Neuronal stem cell (in vitro differentiated cells): ENCODE data around the gene SLC12A7.

ENCODE experiments used
- DNase-seq: peaks from one replicate; pipeline ENCODE4 v3.0.0-alpha.2; 2013; ENCODE audit warnings: low spot score
- H2AFZ ChIP-seq: one replicate; pipeline ENCODE4 v1.6.1; 2013; ENCODE audit warnings: mild to moderate bottlenecking, low read length, inconsistent platforms
- H2AK5ac ChIP-seq: 2 replicates; pipeline ENCODE4 v1.6.1; 2013; ENCODE audit warnings: low read depth, mild to moderate bottlenecking, inconsistent platforms, low read length, moderate library complexity, mixed read lengths
- H2BK120ac ChIP-seq: 2 replicates; pipeline ENCODE4 v1.6.1; 2013; ENCODE audit warnings: low read depth, mild to moderate bottlenecking, inconsistent platforms, low read length, moderate library complexity, mixed read lengths
- H2BK12ac ChIP-seq: one replicate; pipeline ENCODE4 v1.6.1; 2013; ENCODE audit warnings: low read length, inconsistent platforms
- H2BK15ac ChIP-seq: 2 replicates; pipeline ENCODE4 v1.6.1; 2013; ENCODE audit warnings: mild to moderate bottlenecking, low read length, inconsistent platforms, mixed read lengths
- H2BK5ac ChIP-seq: one replicate; pipeline ENCODE4 v1.6.1; 2013; ENCODE audit warnings: inconsistent platforms, mild to moderate bottlenecking, low read length, moderate library complexity
- H3K14ac ChIP-seq: one replicate; pipeline ENCODE4 v1.6.1; 2013; ENCODE audit warnings: low read length, inconsistent platforms
- H3K18ac ChIP-seq: 2 replicates; pipeline ENCODE4 v1.6.1; 2013; ENCODE audit warnings: low read length, inconsistent platforms
- H3K23ac ChIP-seq: 2 replicates; pipeline ENCODE4 v1.6.1; 2013; ENCODE audit warnings: low read depth, mild to moderate bottlenecking, mixed read lengths, low read length, inconsistent platforms; ENCODE audit not compliant: poor library complexity
- H3K27ac ChIP-seq: replicated peaks from 3 replicates; pipeline ENCODE4 v1.5.1; 2013; ENCODE audit warnings: low read length, inconsistent platforms
- H3K27me3 ChIP-seq, 3 experiments: 2 replicates each; pipeline ENCODE4 v1.6.1; 2013; ENCODE audit warnings: low read length in 3 of 3, mild to moderate bottlenecking in 2 of 3, inconsistent platforms in 1 of 3, low read depth in 1 of 3, mixed read lengths in 1 of 3, moderate library complexity in 1 of 3; ENCODE audit not compliant: control insufficient read depth in 3 of 3, insufficient read depth in 3 of 3
- H3K36me3 ChIP-seq, 2 donors: replicated peaks in 1 of 2; 2 replicates each; pipeline ENCODE4 v1.6.1; 2013; ENCODE audit warnings: low read length in 2 of 2; ENCODE audit not compliant: control insufficient read depth in 2 of 2, insufficient read depth in 2 of 2
- H3K4ac ChIP-seq: 2 replicates; pipeline ENCODE4 v1.6.1; 2013; ENCODE audit warnings: inconsistent platforms, mild to moderate bottlenecking, low read length, moderate library complexity
- H3K4me1 ChIP-seq, 2 donors: 1 replicate in 1 of 2; 2 replicates in 1 of 2; pipeline ENCODE4 v1.6.1; 2013; ENCODE audit warnings: low read length in 2 of 2, low read depth in 1 of 2; ENCODE audit not compliant: control insufficient read depth in 2 of 2, insufficient read depth in 1 of 2
- H3K4me2 ChIP-seq: one replicate; pipeline ENCODE4 v1.6.1; 2013; ENCODE audit warnings: mild to moderate bottlenecking, low read length, inconsistent platforms; ENCODE audit not compliant: insufficient read depth, poor library complexity, severe bottlenecking
- H3K4me3 ChIP-seq, 2 donors: 2 replicates each; pipeline ENCODE4 v1.5.1; 2013; ENCODE audit warnings: low read length in 2 of 2, mild to moderate bottlenecking in 2 of 2, inconsistent platforms in 1 of 2, moderate library complexity in 1 of 2
- H3K79me1 ChIP-seq: one replicate; pipeline ENCODE4 v1.6.1; 2013; ENCODE audit warnings: low read depth, mild to moderate bottlenecking, inconsistent platforms, low read length, moderate library complexity
- H3K9ac ChIP-seq: one replicate; pipeline ENCODE4 v1.6.1; 2013; ENCODE audit warnings: mild to moderate bottlenecking, low read depth, low read length, inconsistent platforms; ENCODE audit not compliant: poor library complexity
- H3K9me3 ChIP-seq, 2 donors: replicated peaks in 1 of 2; 2 replicates each; pipeline versions ENCODE3 to v1.6.1; 2013; ENCODE audit warnings: low read length in 2 of 2, mild to moderate bottlenecking in 2 of 2, inconsistent platforms in 1 of 2, low read depth in 1 of 2, mixed read lengths in 1 of 2, moderate library complexity in 1 of 2; ENCODE audit not compliant: control insufficient read depth in 2 of 2, insufficient read depth in 1 of 2
- H4K8ac ChIP-seq: one replicate; pipeline ENCODE4 v1.6.1; 2013; ENCODE audit warnings: low read depth, mild to moderate bottlenecking, inconsistent platforms, low read length, moderate library complexity
- H4K91ac ChIP-seq: one replicate; pipeline ENCODE4 v1.6.1; 2013; ENCODE audit warnings: low read length, low read depth, mild to moderate bottlenecking, inconsistent platforms; ENCODE audit not compliant: poor library complexity
- WGBS, 2 donors: extraction: QIAGEN DNeasy Blood & Tissue Kit; methylation state at CpG; one replicate each; pipeline ENCODE4 v1.1.7; 2013; ENCODE audit warnings: missing lambda C conversion rate in 2 of 2, mixed read lengths in 1 of 2; ENCODE audit not compliant: insufficient read length in 2 of 2, insufficient replicate concordance in 1 of 2; ENCODE audit errors: extremely low coverage in 2 of 2; 5-methylcytosine and 5-hydroxymethylcytosine counted together

SLC12A7 gene

DNA sequence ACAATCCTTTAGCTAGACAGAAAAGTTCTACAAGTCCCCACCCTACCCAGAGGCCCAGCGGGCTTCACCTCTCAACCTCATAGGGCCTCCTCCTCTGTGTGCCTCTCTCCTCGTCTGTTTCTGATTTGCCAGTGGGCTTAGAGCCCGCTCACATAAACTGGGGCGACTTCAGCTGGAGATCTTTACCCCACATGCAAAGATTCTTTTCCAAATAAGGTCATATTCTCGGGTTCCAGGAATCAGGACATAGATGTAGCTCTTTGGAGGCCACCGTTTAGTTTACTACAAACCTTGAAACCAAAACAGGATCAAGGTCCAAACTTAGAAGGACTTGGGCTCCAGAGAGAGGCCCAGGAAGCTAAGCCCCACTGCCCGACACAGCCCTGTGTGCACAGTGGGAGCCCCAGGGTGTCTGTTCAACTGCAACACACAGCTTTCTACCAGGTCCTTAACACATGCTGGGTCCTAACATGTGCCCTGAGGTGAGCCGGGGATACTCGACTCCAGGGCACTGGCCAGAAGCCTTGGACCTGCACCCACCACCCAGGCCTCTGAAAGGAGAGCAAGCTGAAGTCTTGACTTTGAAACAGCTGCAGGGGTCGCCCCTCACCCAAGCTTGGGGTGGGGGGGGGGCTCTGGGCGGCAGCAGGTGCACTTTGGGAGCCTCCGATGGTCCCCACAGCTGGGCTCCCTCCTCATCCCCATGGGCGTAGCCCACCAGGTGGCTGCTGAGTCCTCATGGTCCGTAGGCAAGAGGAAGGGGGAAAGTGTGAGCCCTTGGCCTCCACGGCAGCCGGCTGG, 26.8 kb upstream of the SLC12A7 start:
- peak overlapping the region; percentile 3 for H2AFZ ChIP-seq
- H2BK5ac ChIP-seq, result peak overlapping the region; percentile 87
- H4K8ac ChIP-seq, result no peak overlapping the region
- peak overlapping the region; percentile 58 for H2BK12ac ChIP-seq
- H2BK15ac ChIP-seq, result peak overlapping the region; percentile 98
- no peaks in the 10 kb centered on the region for H3K36me3 ChIP-seq
- peak overlapping the region; percentile 97 for H3K14ac ChIP-seq
- H3K27ac ChIP-seq, result no peak overlapping the region
- no CpG with 5 or more reads among the region's 16 CpGs for WGBS, 2 donors
- H2AK5ac ChIP-seq, result peak overlapping the region; percentile 96
- H3K23ac ChIP-seq, result peak overlapping the region; percentile 65
- no peak for DNase-seq
- peaks cover 3 to 5% of the 10 kb centered on the region in 2 donors for H3K4me1 ChIP-seq
- peaks cover 0 to 1% of the 10 kb centered on the region in 2 donors for H3K9me3 ChIP-seq
- H3K4ac ChIP-seq, result no peak overlapping the region
- no peak overlapping the region for H3K4me3 ChIP-seq
- peak overlapping the region; percentile 91 for H2BK120ac ChIP-seq
- peak overlapping the region; percentile 72 for H3K18ac ChIP-seq
- H3K4me2 ChIP-seq, result no peak overlapping the region
- H3K79me1 ChIP-seq, result no peaks in the 10 kb centered on the region
- H3K27me3 ChIP-seq, result peaks cover 0 to 9% (median 0%) of the 10 kb centered on the region in 3 experiments
- no peak overlapping the region for H4K91ac ChIP-seq
- no peak overlapping the region for H3K9ac ChIP-seq

DNA sequence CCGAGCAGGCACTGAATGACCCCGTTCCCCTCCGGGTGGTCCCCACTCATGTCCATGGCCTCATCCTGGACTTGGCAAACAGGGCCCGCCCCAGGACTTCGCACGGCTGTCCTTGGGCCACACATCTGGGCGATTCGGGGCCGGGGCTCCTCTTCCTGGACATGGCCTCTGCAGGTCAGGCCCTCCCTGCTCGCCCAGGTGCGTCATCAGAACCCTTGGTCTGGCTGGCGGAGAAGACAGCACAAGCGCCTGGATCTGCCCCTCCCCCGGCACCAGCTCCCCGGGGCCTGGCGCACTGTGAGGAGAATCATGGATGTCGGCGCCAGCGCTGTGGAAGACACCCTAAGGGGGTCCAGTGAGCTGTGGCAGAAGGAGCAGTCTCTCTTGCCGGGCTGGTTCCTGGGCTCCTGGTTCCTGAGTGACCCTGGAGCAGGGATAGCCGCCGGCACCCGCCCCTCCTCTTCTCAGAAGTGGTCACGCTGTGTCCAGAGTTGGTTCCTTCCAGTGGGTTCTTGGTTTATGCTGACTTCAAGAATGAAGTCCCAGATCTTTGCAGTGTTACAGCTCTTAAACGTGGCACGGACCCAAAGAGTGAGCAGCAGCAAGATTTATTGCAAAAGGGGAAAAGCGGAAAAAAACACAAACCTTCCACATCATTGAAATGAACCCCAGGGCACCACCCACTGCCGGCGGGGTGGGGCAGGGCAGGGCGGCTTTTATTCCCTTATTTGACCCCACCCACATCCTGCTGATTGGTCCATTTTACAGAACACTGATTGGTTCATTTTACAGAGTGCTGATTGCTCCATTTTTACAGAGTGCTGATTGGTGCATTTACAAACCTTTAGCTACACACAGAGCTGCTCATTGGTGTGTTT, 25.9 kb upstream of the SLC12A7 start:
- Histone ChIP-seq H3K4ac (peak overlapping the region; percentile 53), H4K8ac (no peak overlapping the region), H2AFZ (peak overlapping the region; percentile 3), H3K36me3 (no peaks in the 10 kb centered on the region), H2AK5ac (peak overlapping the region; percentile 97), H3K9me3 (peaks cover 0 to 1% of the 10 kb centered on the region in 2 donors), H3K4me1 (peaks cover 5 to 7% of the 10 kb centered on the region in 2 donors), H3K14ac (no peak overlapping the region), H2BK15ac (no peak overlapping the region), H3K27ac (no peak overlapping the region), H4K91ac (no peak overlapping the region), H2BK5ac (no peak overlapping the region), H3K79me1 (no peaks in the 10 kb centered on the region), H3K27me3 (peaks cover 0 to 12% (median 0%) of the 10 kb centered on the region in 3 experiments), H3K9ac (no peak overlapping the region), H2BK12ac (no peak overlapping the region), H3K4me2 (no peak overlapping the region), H2BK120ac (no peak overlapping the region), H3K4me3 (no peak overlapping the region), H3K23ac (no peak overlapping the region), H3K18ac (peak overlapping the region; percentile 27)
- DNase-seq, result no peak
- no CpG with 5 or more reads among the region's 30 CpGs for WGBS, 2 donors

DNA sequence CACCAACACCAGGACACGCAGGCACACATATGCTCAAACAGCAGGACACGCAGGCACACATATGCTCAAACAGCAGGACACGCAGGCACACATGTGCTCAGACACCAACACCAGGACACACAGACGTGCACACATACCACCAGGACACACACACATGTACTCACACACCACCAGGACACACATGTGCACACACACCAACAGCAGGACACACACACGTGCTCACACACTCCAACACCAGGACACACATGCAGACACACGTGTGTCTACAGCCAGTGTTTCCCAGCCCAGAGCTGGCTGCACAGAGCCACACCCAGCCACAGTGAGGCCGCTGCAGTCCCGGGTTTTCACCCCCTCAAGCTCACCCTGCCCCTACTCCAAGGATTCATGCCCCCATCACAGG, 25.0 kb upstream of the SLC12A7 start:
- Histone ChIP-seq H2BK5ac (no peak overlapping the region), H3K14ac (peak overlapping the region; percentile 76), H2AFZ (no peak overlapping the region), H3K18ac (peak overlapping the region; percentile 73), H2BK12ac (peak overlapping the region; percentile 79), H2AK5ac (peak overlapping the region; percentile 97), H3K4ac (peak overlapping the region; percentile 59), H3K9me3 (peaks cover 0 to 1% of the 10 kb centered on the region in 2 donors), H4K91ac (peak overlapping the region; percentile 99), H2BK120ac (no peak overlapping the region), H3K79me1 (no peaks in the 10 kb centered on the region), H3K4me1 (peaks cover 5 to 7% of the 10 kb centered on the region in 2 donors), H3K27ac (no peak overlapping the region), H3K36me3 (no peaks in the 10 kb centered on the region), H4K8ac (peak overlapping the region; percentile 31), H3K9ac (peak overlapping the region; percentile 39), H2BK15ac (peak overlapping the region; percentile 52), H3K4me2 (no peak overlapping the region), H3K23ac (peak overlapping the region; percentile 77), H3K27me3 (peaks cover 0 to 12% (median 0%) of the 10 kb centered on the region in 3 experiments), H3K4me3 (no peak overlapping the region)
- DNase-seq, result no peak
- no CpG with 5 or more reads among the region's 8 CpGs for WGBS, 2 donors
